GM12801 (cell line): ENCODE results near the gene BCL2L14.

Experiments used
- TF ChIP-seq, protein P1 (sequence below): IDR thresholded peaks from one replicate; pipeline ENCODE4 v1.5.1; 2011; ENCODE audit warnings: control low read depth; ENCODE audit not compliant: insufficient read length; ENCODE audit errors: extremely low read depth

BCL2L14 gene

GRCh38 chr12:12086362-12086761, 15.6 kb downstream of the BCL2L14 start:
- TF ChIP-seq, protein P1, sequence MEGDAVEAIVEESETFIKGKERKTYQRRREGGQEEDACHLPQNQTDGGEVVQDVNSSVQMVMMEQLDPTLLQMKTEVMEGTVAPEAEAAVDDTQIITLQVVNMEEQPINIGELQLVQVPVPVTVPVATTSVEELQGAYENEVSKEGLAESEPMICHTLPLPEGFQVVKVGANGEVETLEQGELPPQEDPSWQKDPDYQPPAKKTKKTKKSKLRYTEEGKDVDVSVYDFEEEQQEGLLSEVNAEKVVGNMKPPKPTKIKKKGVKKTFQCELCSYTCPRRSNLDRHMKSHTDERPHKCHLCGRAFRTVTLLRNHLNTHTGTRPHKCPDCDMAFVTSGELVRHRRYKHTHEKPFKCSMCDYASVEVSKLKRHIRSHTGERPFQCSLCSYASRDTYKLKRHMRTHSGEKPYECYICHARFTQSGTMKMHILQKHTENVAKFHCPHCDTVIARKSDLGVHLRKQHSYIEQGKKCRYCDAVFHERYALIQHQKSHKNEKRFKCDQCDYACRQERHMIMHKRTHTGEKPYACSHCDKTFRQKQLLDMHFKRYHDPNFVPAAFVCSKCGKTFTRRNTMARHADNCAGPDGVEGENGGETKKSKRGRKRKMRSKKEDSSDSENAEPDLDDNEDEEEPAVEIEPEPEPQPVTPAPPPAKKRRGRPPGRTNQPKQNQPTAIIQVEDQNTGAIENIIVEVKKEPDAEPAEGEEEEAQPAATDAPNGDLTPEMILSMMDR, result no peak

GRCh38 chr12:12086973-12087692, 16.4 kb downstream of the BCL2L14 start:
- TF ChIP-seq, protein P1, result no peak

- TF ChIP-seq, protein P1, result no peak
These were observed 16.9 kb downstream of the BCL2L14 start for GRCh38 chr12:12087693-12088034.

- TF ChIP-seq, protein P1, result no peak
These were observed 17.4 kb downstream of the BCL2L14 start for GRCh38 chr12:12088147-12088546.

DNA sequence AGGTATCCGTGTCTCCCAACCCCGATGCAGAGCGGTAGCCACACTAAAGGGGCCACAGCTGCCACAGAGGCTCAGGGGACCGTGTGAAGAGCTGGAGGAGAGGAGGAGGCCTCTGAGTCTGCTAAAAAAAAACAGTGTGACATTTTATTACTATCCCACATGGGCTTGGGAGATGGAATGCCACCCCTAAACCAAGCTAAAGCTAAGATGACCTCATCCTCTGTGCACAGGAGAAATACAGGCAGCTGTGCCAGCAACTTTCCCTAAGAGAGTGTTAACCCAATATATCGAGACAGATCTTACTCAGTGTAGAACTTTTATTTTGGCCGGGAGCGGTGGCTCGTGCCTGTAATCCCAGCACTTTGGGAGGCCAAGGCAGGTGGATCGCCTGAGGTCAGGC, 18.0 kb downstream of the BCL2L14 start:
- TF ChIP-seq, protein P1, result no peak

DNA sequence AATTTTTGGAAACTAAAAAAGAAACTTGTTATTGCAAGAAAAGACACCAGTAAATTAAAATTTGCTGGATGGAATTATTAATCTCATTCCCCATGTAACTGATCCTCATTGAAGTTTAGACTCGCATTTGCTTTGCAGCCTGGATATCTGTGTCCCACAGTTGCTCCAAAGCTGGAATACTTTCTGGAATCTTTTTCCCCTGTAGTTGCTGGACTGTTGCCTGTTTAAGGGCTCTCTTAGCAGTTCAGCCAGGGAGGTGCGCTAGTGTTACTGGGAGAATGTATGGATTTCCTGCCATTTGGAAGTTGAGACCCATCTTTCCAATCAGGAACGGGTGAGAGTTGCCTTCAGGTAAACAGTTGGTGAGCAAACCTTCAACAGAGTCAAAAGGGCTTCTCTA, 20.3 kb downstream of the BCL2L14 start:
- TF ChIP-seq, protein P1, result no peak

DNA sequence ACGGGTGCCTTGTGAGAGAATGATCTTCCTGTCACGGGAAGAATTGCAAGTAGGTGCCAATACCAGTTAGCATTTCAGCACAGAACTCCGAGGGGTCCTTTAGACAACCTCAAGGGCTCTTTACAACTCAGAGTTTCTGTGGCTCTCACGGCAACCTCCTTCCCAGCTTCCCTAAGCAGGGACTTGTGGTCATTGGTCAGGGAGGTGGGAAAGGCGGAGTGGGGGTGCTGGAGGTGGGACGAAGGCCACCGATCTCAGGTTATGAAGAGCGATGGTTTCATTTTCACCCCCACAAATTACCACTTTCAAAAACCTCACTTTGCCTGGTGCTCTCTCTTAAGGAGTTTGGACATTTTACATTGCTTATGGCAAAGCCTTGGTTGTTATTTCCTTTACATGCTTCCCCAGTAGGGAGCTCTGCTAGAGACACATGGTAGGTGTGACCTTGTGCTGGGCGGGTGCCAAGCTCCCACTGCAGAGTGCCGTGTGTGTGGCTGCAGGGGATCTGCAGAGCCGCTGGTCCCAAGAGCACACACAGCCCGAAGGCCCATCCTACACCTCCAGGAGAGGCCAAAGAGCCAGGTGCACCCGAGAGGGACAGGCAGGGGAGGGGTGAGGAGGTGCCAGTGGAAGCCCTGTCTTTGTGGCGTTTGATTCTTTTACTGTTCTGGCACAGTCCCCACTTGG, 21.4 kb downstream of the BCL2L14 start:
- TF ChIP-seq, protein P1, result no peak
